Nephron (organoid): Measurements from ENCODE around the gene EPB42.
A peak's percentile ranks its signal among the peaks of the same experiment; 100 is the strongest.

Experiments used
- H3K27ac Mint-ChIP-seq, 3 experiments: 2 replicates each; pipeline ENCODE4 v1.8.0; 2020; ENCODE audit warnings: mixed read lengths in 3 of 3, mild to moderate bottlenecking in 2 of 3, moderate library complexity in 1 of 3
- H3K27me3 Mint-ChIP-seq: 2 replicates; pipeline ENCODE4 v1.8.0; 2021; ENCODE audit warnings: low read depth, mild to moderate bottlenecking, moderate library complexity, mixed read lengths
- H3K36me3 Mint-ChIP-seq: 2 replicates; pipeline ENCODE4 v1.8.0; 2020; ENCODE audit warnings: low read depth, mixed read lengths
- H3K4me1 Mint-ChIP-seq: 2 replicates; pipeline ENCODE4 v1.8.0; 2020; ENCODE audit warnings: mixed read lengths
- H3K4me3 Mint-ChIP-seq, 3 experiments: 2 replicates each; pipeline ENCODE4 v1.8.0; 2020; ENCODE audit warnings: mild to moderate bottlenecking in 3 of 3, mixed read lengths in 3 of 3, moderate library complexity in 2 of 3
- H3K9me3 Mint-ChIP-seq: 2 replicates; pipeline ENCODE4 v1.8.0; 2020; ENCODE audit warnings: mixed read lengths
- CTCF ChIP-seq, 3 experiments: fragments of 200-600 bp; sonication (generic); IDR thresholded peaks; one replicate each; pipeline ENCODE4 v1.5.0; 2021; ENCODE audit warnings: antibody characterized with exemption in 3 of 3; ENCODE audit not compliant: unreplicated experiment in 3 of 3

The EPB42 gene

GRCh38 chr15:43209059-43209824, 11.6 kb downstream of the EPB42 start:
- no peaks in the 10 kb centered on the region for H3K9me3 Mint-ChIP-seq
- H3K4me3 Mint-ChIP-seq = no peak overlapping the region
- peaks cover 53% of the 10 kb centered on the region for H3K27me3 Mint-ChIP-seq
- no peak overlapping the region for H3K27ac Mint-ChIP-seq
- H3K36me3 Mint-ChIP-seq = no peaks in the 10 kb centered on the region
- no peak for TF ChIP-seq CTCF (IDR thresholded peaks at IDR 0.05; ENCODE audit: unreplicated experiment in 3 of 3)
- no peaks in the 10 kb centered on the region for H3K4me1 Mint-ChIP-seq

- Mint-ChIP-seq H3K27me3 (peaks cover 55% of the 10 kb centered on the region), H3K4me3 (no peak overlapping the region), H3K27ac (no peak overlapping the region), H3K36me3 (no peaks in the 10 kb centered on the region), H3K9me3 (no peaks in the 10 kb centered on the region), H3K4me1 (no peaks in the 10 kb centered on the region)
- no peak for TF ChIP-seq CTCF (IDR thresholded peaks at IDR 0.05; ENCODE audit: unreplicated experiment in 3 of 3)
Observed at GRCh38 chr15:43208052-43209002, 12.5 kb downstream of the EPB42 start.

- TF ChIP-seq CTCF (IDR thresholded peaks at IDR 0.05; ENCODE audit: unreplicated experiment in 3 of 3) = no peak
Observed at GRCh38 chr15:43207024-43207423, 13.8 kb downstream of the EPB42 start.

GRCh38 chr15:43206054-43206453, 14.8 kb downstream of the EPB42 start:
- peaks cover 53% of the 10 kb centered on the region for H3K27me3 Mint-ChIP-seq
- H3K27ac Mint-ChIP-seq = no peak overlapping the region
- no peak for TF ChIP-seq CTCF (IDR thresholded peaks at IDR 0.05; ENCODE audit: unreplicated experiment in 3 of 3)
- H3K4me3 Mint-ChIP-seq = no peak overlapping the region
- H3K36me3 Mint-ChIP-seq = no peaks in the 10 kb centered on the region
- H3K4me1 Mint-ChIP-seq = no peaks in the 10 kb centered on the region
- no peaks in the 10 kb centered on the region for H3K9me3 Mint-ChIP-seq

More at GRCh38 chr15:43207024-43207423, 13.8 kb downstream of the EPB42 start:
- H3K36me3 Mint-ChIP-seq = no peaks in the 10 kb centered on the region
- no peaks in the 10 kb centered on the region for H3K9me3 Mint-ChIP-seq
- no peaks in the 10 kb centered on the region for H3K4me1 Mint-ChIP-seq
- peaks cover 55% of the 10 kb centered on the region for H3K27me3 Mint-ChIP-seq
- H3K27ac Mint-ChIP-seq = no peak overlapping the region
- no peak overlapping the region for H3K4me3 Mint-ChIP-seq

GRCh38 chr15:43204016-43204901, 16.6 kb downstream of the EPB42 start:
- Mint-ChIP-seq H3K4me3 (no peak overlapping the region), H3K27ac (no peak overlapping the region), H3K4me1 (no peaks in the 10 kb centered on the region), H3K9me3 (peaks cover 2% of the 10 kb centered on the region), H3K36me3 (peaks cover 4% of the 10 kb centered on the region), H3K27me3 (peaks cover 36% of the 10 kb centered on the region)
- TF ChIP-seq CTCF (IDR thresholded peaks at IDR 0.05; ENCODE audit: unreplicated experiment in 3 of 3) = peak; percentile 38 to 43 (median 41)
